Thyroid gland (tissue), 4 donors: ENCODE measurements around the gene RPL18A.

Experiments
- POLR2A ChIP-seq, 2 donors: fragments of 450-650 bp; IDR thresholded peaks; one replicate each; pipeline ENCODE4 v1.6.1; 2017; ENCODE audit warnings: antibody characterized with exemption in 2 of 2, mild to moderate bottlenecking in 2 of 2, moderate library complexity in 1 of 2
- TF ChIP-seq, protein P1 (sequence below), 6 experiments: fragments of 200-600 bp in 3 of 6; fragments of 450-650 bp in 3 of 6; sonication (generic) in 3 of 6; IDR thresholded peaks; one replicate each; pipeline ENCODE4 v1.5.1; 2016 to 2019; ENCODE audit warnings: antibody characterized with exemption in 6 of 6, mild to moderate bottlenecking in 2 of 6, inconsistent platforms in 1 of 6, moderate library complexity in 1 of 6

DNA sequence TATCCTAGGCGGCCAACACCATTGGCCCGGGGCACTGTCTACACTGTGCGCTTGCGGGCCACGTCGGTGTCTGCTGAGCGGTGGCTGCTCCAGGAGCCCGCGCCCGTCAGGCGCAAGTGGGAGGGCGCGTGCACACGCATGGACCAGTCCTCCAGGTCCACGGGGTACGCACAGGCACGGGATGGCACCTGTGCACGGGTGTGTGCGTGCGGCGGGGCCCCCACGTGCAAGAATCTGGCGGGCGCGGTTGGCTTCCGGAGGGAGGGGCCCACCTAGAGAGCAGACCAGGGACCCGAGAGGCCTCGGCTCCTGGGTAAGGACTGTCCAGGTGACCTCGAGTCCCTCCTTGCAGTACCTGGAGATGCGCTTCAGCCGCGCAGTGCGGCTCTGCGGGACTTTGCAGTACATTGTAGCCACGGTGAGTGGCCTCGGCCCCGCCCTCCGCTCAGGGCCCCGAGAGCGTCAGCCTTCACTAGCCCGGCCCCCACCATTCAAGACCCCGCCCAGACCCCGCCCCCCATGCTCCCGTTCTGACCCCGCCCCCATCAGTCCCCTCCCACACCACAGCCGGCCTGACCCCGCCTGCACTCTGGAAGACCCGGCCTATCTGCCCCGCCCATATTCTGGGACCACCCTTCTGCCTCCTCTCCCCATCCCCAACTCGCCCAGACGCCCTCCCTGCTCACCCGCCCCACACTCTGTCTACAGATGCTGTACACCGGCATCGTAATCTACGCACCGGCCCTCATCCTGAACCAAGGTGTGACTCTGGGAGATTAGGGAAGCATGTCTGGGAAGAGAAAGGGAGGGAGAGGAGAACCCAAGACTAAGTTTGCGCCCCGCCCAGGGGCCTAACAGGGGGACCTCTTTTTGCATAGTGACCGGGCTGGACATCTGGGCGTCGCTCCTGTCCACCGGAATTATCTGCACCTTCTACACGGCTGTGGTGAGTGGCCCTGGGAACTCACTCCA, 14.4 kb downstream of the RPL18A start:
- TF ChIP-seq POLR2A (IDR thresholded peaks at IDR 0.05), result no peak
- TF ChIP-seq, protein P1, sequence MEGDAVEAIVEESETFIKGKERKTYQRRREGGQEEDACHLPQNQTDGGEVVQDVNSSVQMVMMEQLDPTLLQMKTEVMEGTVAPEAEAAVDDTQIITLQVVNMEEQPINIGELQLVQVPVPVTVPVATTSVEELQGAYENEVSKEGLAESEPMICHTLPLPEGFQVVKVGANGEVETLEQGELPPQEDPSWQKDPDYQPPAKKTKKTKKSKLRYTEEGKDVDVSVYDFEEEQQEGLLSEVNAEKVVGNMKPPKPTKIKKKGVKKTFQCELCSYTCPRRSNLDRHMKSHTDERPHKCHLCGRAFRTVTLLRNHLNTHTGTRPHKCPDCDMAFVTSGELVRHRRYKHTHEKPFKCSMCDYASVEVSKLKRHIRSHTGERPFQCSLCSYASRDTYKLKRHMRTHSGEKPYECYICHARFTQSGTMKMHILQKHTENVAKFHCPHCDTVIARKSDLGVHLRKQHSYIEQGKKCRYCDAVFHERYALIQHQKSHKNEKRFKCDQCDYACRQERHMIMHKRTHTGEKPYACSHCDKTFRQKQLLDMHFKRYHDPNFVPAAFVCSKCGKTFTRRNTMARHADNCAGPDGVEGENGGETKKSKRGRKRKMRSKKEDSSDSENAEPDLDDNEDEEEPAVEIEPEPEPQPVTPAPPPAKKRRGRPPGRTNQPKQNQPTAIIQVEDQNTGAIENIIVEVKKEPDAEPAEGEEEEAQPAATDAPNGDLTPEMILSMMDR (IDR thresholded peaks at IDR 0.05), result no peak
